Measurements from ENCODE around the gene SH3BP2.

- TF ChIP-seq POLR2AphosphoS5 (IDR thresholded peaks at IDR 0.05; ENCODE audit: low read depth, low read length), result no peak
- no peak for TF ChIP-seq TAF1 (IDR thresholded peaks at IDR 0.05; ENCODE audit: low read depth, low read length)
- TF ChIP-seq POLR2A (IDR thresholded peaks at IDR 0.05; ENCODE audit: low read depth, low read length), result no peak
- no peak for TF ChIP-seq PAX5 (IDR thresholded peaks at IDR 0.05; ENCODE audit: insufficient read depth, low read length, severe bottlenecking)
These were observed 31.5 kb downstream of the SH3BP2 start for GRCh38 chr4:2824329-2824835.
